A549 (cell line): ENCODE data around the gene KIAA0040. TPM values are rescaled to one million over a fixed set of nuclear protein-coding genes. Genes with fewer than 3 reads are reported as not detected.

ENCODE experiments used
- ATAC-seq, 2 experiments: fragments of 200-7000 bp in 1 of 2; fragments of >200 bp in 1 of 2; cut with Nextera tagmentation in 1 of 2; cut with Tn5 transposase in 1 of 2; 3 replicates each; pipeline versions ENCODE4 v1.8.0 to v1.9.1; 2018 to 2020; ENCODE audit warnings: mild to moderate bottlenecking in 1 of 2, moderate library complexity in 1 of 2
- CTCF ChIA-PET: fragments of 300-600 bp; sonication (Branson Sonifier 250); formaldehyde crosslinking; extraction: SDS; loops from one replicate; lab custom pipeline; 2021; ENCODE audit warnings: antibody characterized with exemption, inconsistent platforms; lab: Yijun Ruan, JAX
- POLR2A ChIA-PET: fragments of 350-600 bp; formaldehyde crosslinking; extraction: SDS; loops from one replicate; lab custom pipeline; 2021; ENCODE audit warnings: antibody characterized with exemption, inconsistent platforms; lab: Yijun Ruan, JAX
- DNase-seq, 2 experiments: peaks; one replicate each; pipeline versions ENCODE4 v3.0.0 to v3.0.0-alpha.2; 2011 to 2016; ENCODE audit warnings: low read depth in 1 of 2, low spot score in 1 of 2
- FAIRE-seq: peaks from 2 replicates; lab custom pipeline; 2011; peaks lifted over from hg19 to GRCh38; lab: Jason Lieb, UNC
- H3K27ac ChIP-seq, 2 experiments: fragments of >200 bp; sonication (Bioruptor Twin); formaldehyde crosslinking; 3 replicates each; pipeline ENCODE4 v1.5.1; 2016 to 2017
- H3K4me1 ChIP-seq: fragments of >200 bp; sonication (Bioruptor Twin); formaldehyde crosslinking; 3 replicates; pipeline ENCODE4 v1.6.1; 2016
- H3K4me2 ChIP-seq: fragments of >200 bp; sonication (Bioruptor Twin); formaldehyde crosslinking; 3 replicates; pipeline ENCODE4 v1.6.1; 2016
- H3K4me3 ChIP-seq: fragments of >200 bp; sonication (Bioruptor Twin); formaldehyde crosslinking; 3 replicates; pipeline ENCODE4 v1.5.1; 2016
- H3K9me3 ChIP-seq: fragments of >200 bp; sonication (Bioruptor Twin); formaldehyde crosslinking; 3 replicates; pipeline ENCODE4 v1.6.1; 2016
- ATOH8 ChIP-seq: fragments of 250-450 bp; sonication (Bioruptor Pico); IDR thresholded peaks from 2 replicates; pipeline ENCODE4 v1.5.0; 2020; ENCODE audit warnings: low read depth, mild to moderate bottlenecking, moderate library complexity
- CBX2 ChIP-seq: fragments of 200-600 bp; sonication (generic); IDR thresholded peaks from 2 replicates; pipeline ENCODE4 v1.6.1; 2016; ENCODE audit warnings: low read depth, mild to moderate bottlenecking, borderline replicate concordance
- CBX8 ChIP-seq: fragments of 200-600 bp; sonication (generic); IDR thresholded peaks from 2 replicates; pipeline ENCODE4 v1.6.1; 2016
- CEBPB ChIP-seq, 2 experiments: fragments of >200 bp in 1 of 2; sonication (Bioruptor Twin) in 1 of 2; formaldehyde crosslinking in 1 of 2; IDR thresholded peaks; 2 replicates each; pipeline ENCODE4 v1.6.1; 2012 to 2016
- CHD2 ChIP-seq: fragments of 150-350 bp; IDR thresholded peaks from 2 replicates; pipeline ENCODE4 v1.6.1; 2014; ENCODE audit warnings: low read length; ENCODE audit not compliant: partially characterized antibody
- CHD4 ChIP-seq: fragments of 200-600 bp; sonication (generic); IDR thresholded peaks from 2 replicates; pipeline ENCODE4 v1.6.1; 2016; ENCODE audit warnings: antibody characterized with exemption, mild to moderate bottlenecking, borderline replicate concordance
- EHF ChIP-seq: fragments of 250-450 bp; sonication (Bioruptor Pico); IDR thresholded peaks from 2 replicates; pipeline ENCODE4 v1.5.0; 2020; ENCODE audit warnings: mild to moderate bottlenecking
- EHMT2 ChIP-seq: fragments of 200-600 bp; sonication (generic); IDR thresholded peaks from 2 replicates; pipeline ENCODE4 v1.6.1; 2016; ENCODE audit warnings: antibody characterized with exemption, low read depth, mild to moderate bottlenecking, moderate library complexity
- FOSL2 ChIP-seq, 2 experiments: fragments of 450-650 bp in 1 of 2; fragments of >200 bp in 1 of 2; sonication (Bioruptor Twin) in 1 of 2; formaldehyde crosslinking; IDR thresholded peaks; 2 replicates each; pipeline versions ENCODE4 v1.5.0 to v1.6.1; 2016 to 2020; ENCODE audit warnings: mild to moderate bottlenecking in 1 of 2, moderate library complexity in 1 of 2
- FOXS1 ChIP-seq: fragments of 250-450 bp; sonication (Bioruptor Pico); IDR thresholded peaks from 2 replicates; pipeline ENCODE4 v1.5.0; 2020; ENCODE audit warnings: mild to moderate bottlenecking, moderate library complexity
- GATA3 ChIP-seq: IDR thresholded peaks from 2 replicates; pipeline ENCODE4 v1.6.1; 2012; ENCODE audit warnings: borderline replicate concordance
- HEYL ChIP-seq: fragments of 250-450 bp; sonication (Bioruptor Pico); IDR thresholded peaks from 2 replicates; pipeline ENCODE4 v1.8.0; 2021; ENCODE audit warnings: mild to moderate bottlenecking, moderate library complexity
- HOXB5 ChIP-seq: fragments of 250-450 bp; sonication (Bioruptor Pico); IDR thresholded peaks from 2 replicates; pipeline ENCODE4 v1.5.0; 2020; ENCODE audit warnings: mild to moderate bottlenecking, moderate library complexity
- KDM1A ChIP-seq: fragments of 200-600 bp; sonication (generic); IDR thresholded peaks from 2 replicates; pipeline ENCODE4 v1.6.1; 2016; ENCODE audit warnings: low read depth, mild to moderate bottlenecking
- MAX ChIP-seq: IDR thresholded peaks from 2 replicates; pipeline ENCODE4 v1.6.1; 2012
- MAZ ChIP-seq: fragments of 150-350 bp; IDR thresholded peaks from 2 replicates; pipeline ENCODE4 v1.6.1; 2014; ENCODE audit warnings: antibody characterized with exemption, low read depth, low read length, borderline replicate concordance
- PHF8 ChIP-seq: fragments of 200-600 bp; sonication (generic); IDR thresholded peaks from 2 replicates; pipeline ENCODE4 v1.6.1; 2016; ENCODE audit warnings: low read depth, mild to moderate bottlenecking, antibody characterized with exemption, moderate library complexity, borderline replicate concordance
- POLR2AphosphoS2 ChIP-seq: conservative IDR thresholded peaks from 2 replicates; pipeline ENCODE4 v1.6.1; 2012; ENCODE audit warnings: low read length, improper control_type of control experiment, inconsistent platforms
- SREBF2 ChIP-seq: fragments of 450-650 bp; IDR thresholded peaks from 2 replicates; pipeline ENCODE4 v1.6.1; 2014; ENCODE audit warnings: mild to moderate bottlenecking, moderate library complexity
- WGBS: methylation state at CpG from one replicate; pipeline ENCODE4 v1.1.6; 2017; ENCODE audit errors: missing lambda C conversion rate; 5-methylcytosine and 5-hydroxymethylcytosine counted together
- polyA plus RNA-seq, 4 experiments: library from polyadenylated mRNA; depleted of rRNA in 3 of 4; stranded (reverse); fragments of >200 nt; fragmentation: RNase III in 1 of 4; extraction: RNeasy Plus Mini Kit Qiagen cat#74134 plus additional on column Dnase treatment in 1 of 4; gene quantifications; 2 replicates in 3 of 4; 3 replicates in 1 of 4; pipeline ENCODE4 v1.2.3, GENCODE V29; 2011 to 2017
- TF ChIP-seq, protein P1 (sequence below): IDR thresholded peaks from 2 replicates; pipeline ENCODE4 v1.6.1; 2012; ENCODE audit warnings: low read depth, borderline replicate concordance
- TF ChIP-seq, protein P2 (sequence below): fragments of 150-350 bp; IDR thresholded peaks from 2 replicates; pipeline ENCODE4 v1.6.1; 2014; ENCODE audit warnings: low read depth, mild to moderate bottlenecking, low read length

Gene KIAA0040
- polyA plus RNA-seq, 2 of the 4 experiments (the other 2 are of a cell fraction), result 0.21 to 1.1 TPM

GRCh38 chr1:175195798-175196197, 3.2 kb upstream of the KIAA0040 start:
- ChIA-PET CTCF (interaction anchor here (1.9 kb wide), 1 partner anchor 49 kb away, joined by 7 read pairs; no protein-coding TSS in a partner anchor), POLR2A (interaction anchor here (0.7 kb wide), 1 partner anchor 100 kb away, joined by 4 read pairs; no protein-coding TSS in a partner anchor)
- Histone ChIP-seq H3K4me1 (0 out of 3 replicates have a peak, but pooled peaks cover 4% of the 10 kb centered on the region), H3K9me3 (no peaks in the 10 kb centered on the region), H3K4me3 (no peak overlapping the region), H3K4me2 (no peak overlapping the region), H3K27ac (no peak overlapping the region)
- FAIRE-seq (no peak), ATAC-seq (no peak), DNase-seq (no peak)
- TF ChIP-seq PHF8, result no peak
- TF ChIP-seq SREBF2, result no peak
- TF ChIP-seq MAX, result no peak
- TF ChIP-seq CHD4, result no peak
- no peak for TF ChIP-seq CHD2
- TF ChIP-seq POLR2AphosphoS2, result no peak
- TF ChIP-seq GATA3, result no peak
- no peak for TF ChIP-seq HEYL (CRISPR knock-in tag)
- TF ChIP-seq HOXB5 (CRISPR knock-in tag), result no peak
- TF ChIP-seq MAZ, result no peak
- TF ChIP-seq, protein P1, sequence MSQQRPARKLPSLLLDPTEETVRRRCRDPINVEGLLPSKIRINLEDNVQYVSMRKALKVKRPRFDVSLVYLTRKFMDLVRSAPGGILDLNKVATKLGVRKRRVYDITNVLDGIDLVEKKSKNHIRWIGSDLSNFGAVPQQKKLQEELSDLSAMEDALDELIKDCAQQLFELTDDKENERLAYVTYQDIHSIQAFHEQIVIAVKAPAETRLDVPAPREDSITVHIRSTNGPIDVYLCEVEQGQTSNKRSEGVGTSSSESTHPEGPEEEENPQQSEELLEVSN, result no peak
- TF ChIP-seq CBX8, result no peak
- TF ChIP-seq ATOH8 (CRISPR knock-in tag), result no peak
- TF ChIP-seq FOSL2 (IDR thresholded peaks at IDR 0.05), result no peak
- TF ChIP-seq FOSL2 (CRISPR knock-in tag; IDR thresholded peaks at IDR 0.05), result no peak
- TF ChIP-seq CBX2, result no peak
- no peak for TF ChIP-seq EHMT2
- WGBS, result 29% methylated on average over 3 of the region's 3 CpGs

DNA sequence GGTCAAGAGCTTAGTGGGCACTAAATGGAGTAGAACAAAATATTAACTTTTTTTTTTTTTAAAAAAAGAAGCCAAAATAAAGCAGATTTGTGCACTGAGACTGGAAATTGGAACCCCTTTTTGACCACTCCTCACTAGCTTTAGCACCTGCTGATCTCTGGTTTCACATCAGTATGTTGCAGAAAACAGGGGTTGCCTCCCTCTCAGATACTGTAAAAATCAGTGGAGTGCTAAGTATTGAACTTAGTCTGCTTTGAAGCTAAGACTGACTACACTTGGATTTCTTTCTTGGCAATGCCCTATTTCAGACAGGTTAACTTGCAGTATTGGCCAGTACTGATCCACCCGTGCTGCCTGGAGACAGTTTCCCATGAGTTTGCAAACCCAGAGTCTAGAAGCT, 2.7 kb upstream of the KIAA0040 start:
- DNase-seq (no peak), ATAC-seq (no peak), FAIRE-seq (no peak)
- CTCF ChIA-PET, result interaction anchor here (0.6 to 1.9 kb wide), 4 partner anchors 21 to 48 kb away, joined by 3 to 7 read pairs (median 4); no protein-coding TSS in a partner anchor
- WGBS, result 0% methylated on average over 1 of the region's 1 CpG
- no peak overlapping the region for H3K27ac ChIP-seq
- H3K4me2 ChIP-seq, result no peak overlapping the region
- POLR2A ChIA-PET, result no interaction called here
- no peak overlapping the region for H3K4me3 ChIP-seq
- TF ChIP-seq, protein P2, sequence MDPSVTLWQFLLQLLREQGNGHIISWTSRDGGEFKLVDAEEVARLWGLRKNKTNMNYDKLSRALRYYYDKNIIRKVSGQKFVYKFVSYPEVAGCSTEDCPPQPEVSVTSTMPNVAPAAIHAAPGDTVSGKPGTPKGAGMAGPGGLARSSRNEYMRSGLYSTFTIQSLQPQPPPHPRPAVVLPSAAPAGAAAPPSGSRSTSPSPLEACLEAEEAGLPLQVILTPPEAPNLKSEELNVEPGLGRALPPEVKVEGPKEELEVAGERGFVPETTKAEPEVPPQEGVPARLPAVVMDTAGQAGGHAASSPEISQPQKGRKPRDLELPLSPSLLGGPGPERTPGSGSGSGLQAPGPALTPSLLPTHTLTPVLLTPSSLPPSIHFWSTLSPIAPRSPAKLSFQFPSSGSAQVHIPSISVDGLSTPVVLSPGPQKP, result no peak
- TF ChIP-seq FOSL2 (IDR thresholded peaks at IDR 0.05), result no peak
- no peak for TF ChIP-seq FOSL2 (CRISPR knock-in tag; IDR thresholded peaks at IDR 0.05)
- no peaks in the 10 kb centered on the region for H3K9me3 ChIP-seq
- 0 out of 3 replicates have a peak, but pooled peaks cover 4% of the 10 kb centered on the region for H3K4me1 ChIP-seq

DNA sequence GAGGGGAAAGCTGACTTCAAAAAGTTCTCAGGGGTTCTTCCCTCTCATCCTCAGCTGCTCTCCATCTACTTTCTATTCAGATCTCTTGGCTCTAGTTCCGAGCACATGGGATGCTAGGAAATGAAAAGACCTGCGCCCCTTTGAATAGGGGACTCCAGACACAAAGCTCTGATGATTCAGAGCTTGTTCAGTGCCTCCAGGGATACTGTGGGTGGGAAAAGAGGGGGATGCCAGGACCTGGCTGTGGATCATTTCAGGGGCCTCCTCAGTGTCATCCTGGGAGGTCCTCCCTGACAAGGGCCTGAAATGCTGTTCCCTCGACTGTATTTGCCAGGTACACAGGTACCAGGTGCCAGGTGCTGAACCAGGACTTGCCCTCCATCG, 943 bp upstream of the KIAA0040 start:
- TF ChIP-seq CEBPB (IDR thresholded peaks at IDR 0.05) (no peak), MAX (no peak), FOXS1 (CRISPR knock-in tag) (no peak), CBX8 (no peak), EHF (CRISPR knock-in tag) (no peak), KDM1A (no peak), HEYL (CRISPR knock-in tag) (no peak)
- Histone ChIP-seq H3K9me3 (no peaks in the 10 kb centered on the region), H3K4me3 (peak overlapping the region; percentile 77; the same call in 2 of the 3 replicates), H3K4me1 (0 out of 3 replicates have a peak, but pooled peaks cover 4% of the 10 kb centered on the region), H3K4me2 (peak overlapping the region; percentile 98), H3K27ac (no peak overlapping the region)
- CTCF ChIA-PET, result interaction anchor here (0.6 to 1.8 kb wide), 3 partner anchors 10 to 948 kb away, joined by 3 to 9 read pairs (median 3); no protein-coding TSS in a partner anchor
- DNase-seq (no peak), FAIRE-seq (no peak), ATAC-seq (no peak)
- POLR2A ChIA-PET, result no interaction called here
- 58% methylated on average over 4 of the region's 4 CpGs for whole genome bisulfite sequencing
